Measurements from ENCODE around the gene AIG1. TPM values are rescaled to one million over a fixed set of nuclear protein-coding genes. Genes with fewer than 3 reads are reported as not detected.
A peak's percentile ranks its signal among the peaks of the same experiment; 100 is the strongest.

The AIG1 gene
- total and polyA plus RNA-seq, 2 of the 13 experiments (the other 11 are each of a cell fraction or from before 2014, with no cell fraction given), result 115 to 197 TPM

DNA sequence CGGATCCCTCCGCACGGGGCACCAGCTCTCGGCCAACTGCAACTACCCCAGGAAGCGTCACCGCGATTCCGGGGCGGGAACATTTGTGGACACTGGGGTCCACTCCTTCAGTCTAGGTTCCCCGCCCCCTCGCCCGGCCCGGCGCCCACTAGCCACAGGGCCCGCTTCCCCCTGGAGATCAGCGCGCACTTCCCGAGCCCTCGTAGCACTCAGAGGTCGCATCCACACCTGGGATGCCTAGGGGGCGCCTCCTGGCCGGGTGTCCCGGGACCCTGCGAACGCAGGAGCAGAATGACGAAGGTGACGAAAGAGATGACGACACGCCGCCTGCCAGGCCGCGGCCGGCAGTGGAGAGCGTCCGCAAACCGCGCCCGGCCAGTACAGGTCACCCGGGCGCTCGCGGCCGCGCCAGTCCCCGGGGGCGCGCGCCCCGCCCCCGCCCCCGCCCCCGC, 309 bp upstream of the AIG1 start (continued):
- TF ChIP-seq TARDBP (CRISPR knock-in tag; IDR thresholded peaks at IDR 0.05) (peak; percentile 50; the same call in 1 of the 2 replicates), ZNF644 (CRISPR knock-in tag; IDR thresholded peaks at IDR 0.05; ENCODE audit: low read depth) (no peak; the same call in 1 of the 2 replicates), ZNF510 (CRISPR knock-in tag; IDR thresholded peaks at IDR 0.05; ENCODE audit: low read depth) (0 out of 2 replicates have a peak, but pooled peaks have one; percentile 24), TBP (CRISPR knock-in tag; IDR thresholded peaks at IDR 0.05) (0 out of 2 replicates have a peak, but pooled peaks have one; percentile 67), HNF4A (CRISPR knock-in tag; IDR thresholded peaks at IDR 0.05) (peak; percentile 59; the same call in 1 of the 2 replicates), ATF1 (CRISPR knock-in tag; IDR thresholded peaks at IDR 0.05) (peak; percentile 96), SATB2 (CRISPR knock-in tag; IDR thresholded peaks at IDR 0.05) (peak; percentile 43; the same call in 1 of the 2 replicates), PHF20 (CRISPR knock-in tag; IDR thresholded peaks at IDR 0.05) (peak; percentile 72), KDM3A (CRISPR knock-in tag; IDR thresholded peaks at IDR 0.05; ENCODE audit: low read depth) (peak; percentile 94), MYNN (CRISPR knock-in tag; IDR thresholded peaks at IDR 0.05; ENCODE audit: low read depth) (no peak), TAF15 (IDR thresholded peaks at IDR 0.05; ENCODE audit: low read depth, low read length, poor library complexity, severe bottlenecking) (peak; percentile 76), RBFOX2 (IDR thresholded peaks at IDR 0.05; ENCODE audit: low read depth, low read length) (peak; percentile 90)
- TF ChIP-seq, protein P1, sequence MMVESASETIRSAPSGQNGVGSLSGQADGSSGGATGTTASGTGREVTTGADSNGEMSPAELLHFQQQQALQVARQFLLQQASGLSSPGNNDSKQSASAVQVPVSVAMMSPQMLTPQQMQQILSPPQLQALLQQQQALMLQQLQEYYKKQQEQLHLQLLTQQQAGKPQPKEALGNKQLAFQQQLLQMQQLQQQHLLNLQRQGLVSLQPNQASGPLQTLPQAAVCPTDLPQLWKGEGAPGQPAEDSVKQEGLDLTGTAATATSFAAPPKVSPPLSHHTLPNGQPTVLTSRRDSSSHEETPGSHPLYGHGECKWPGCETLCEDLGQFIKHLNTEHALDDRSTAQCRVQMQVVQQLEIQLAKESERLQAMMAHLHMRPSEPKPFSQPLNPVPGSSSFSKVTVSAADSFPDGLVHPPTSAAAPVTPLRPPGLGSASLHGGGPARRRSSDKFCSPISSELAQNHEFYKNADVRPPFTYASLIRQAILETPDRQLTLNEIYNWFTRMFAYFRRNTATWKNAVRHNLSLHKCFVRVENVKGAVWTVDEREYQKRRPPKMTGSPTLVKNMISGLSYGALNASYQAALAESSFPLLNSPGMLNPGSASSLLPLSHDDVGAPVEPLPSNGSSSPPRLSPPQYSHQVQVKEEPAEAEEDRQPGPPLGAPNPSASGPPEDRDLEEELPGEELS (CRISPR knock-in tag; IDR thresholded peaks at IDR 0.05), result peak; percentile 79
- TF ChIP-seq, protein P2, sequence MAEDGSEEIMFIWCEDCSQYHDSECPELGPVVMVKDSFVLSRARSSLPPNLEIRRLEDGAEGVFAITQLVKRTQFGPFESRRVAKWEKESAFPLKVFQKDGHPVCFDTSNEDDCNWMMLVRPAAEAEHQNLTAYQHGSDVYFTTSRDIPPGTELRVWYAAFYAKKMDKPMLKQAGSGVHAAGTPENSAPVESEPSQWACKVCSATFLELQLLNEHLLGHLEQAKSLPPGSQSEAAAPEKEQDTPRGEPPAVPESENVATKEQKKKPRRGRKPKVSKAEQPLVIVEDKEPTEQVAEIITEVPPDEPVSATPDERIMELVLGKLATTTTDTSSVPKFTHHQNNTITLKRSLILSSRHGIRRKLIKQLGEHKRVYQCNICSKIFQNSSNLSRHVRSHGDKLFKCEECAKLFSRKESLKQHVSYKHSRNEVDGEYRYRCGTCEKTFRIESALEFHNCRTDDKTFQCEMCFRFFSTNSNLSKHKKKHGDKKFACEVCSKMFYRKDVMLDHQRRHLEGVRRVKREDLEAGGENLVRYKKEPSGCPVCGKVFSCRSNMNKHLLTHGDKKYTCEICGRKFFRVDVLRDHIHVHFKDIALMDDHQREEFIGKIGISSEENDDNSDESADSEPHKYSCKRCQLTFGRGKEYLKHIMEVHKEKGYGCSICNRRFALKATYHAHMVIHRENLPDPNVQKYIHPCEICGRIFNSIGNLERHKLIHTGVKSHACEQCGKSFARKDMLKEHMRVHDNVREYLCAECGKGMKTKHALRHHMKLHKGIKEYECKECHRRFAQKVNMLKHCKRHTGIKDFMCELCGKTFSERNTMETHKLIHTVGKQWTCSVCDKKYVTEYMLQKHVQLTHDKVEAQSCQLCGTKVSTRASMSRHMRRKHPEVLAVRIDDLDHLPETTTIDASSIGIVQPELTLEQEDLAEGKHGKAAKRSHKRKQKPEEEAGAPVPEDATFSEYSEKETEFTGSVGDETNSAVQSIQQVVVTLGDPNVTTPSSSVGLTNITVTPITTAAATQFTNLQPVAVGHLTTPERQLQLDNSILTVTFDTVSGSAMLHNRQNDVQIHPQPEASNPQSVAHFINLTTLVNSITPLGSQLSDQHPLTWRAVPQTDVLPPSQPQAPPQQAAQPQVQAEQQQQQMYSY (CRISPR knock-in tag; IDR thresholded peaks at IDR 0.05), result peak; percentile 52
- TF ChIP-seq, protein P3, sequence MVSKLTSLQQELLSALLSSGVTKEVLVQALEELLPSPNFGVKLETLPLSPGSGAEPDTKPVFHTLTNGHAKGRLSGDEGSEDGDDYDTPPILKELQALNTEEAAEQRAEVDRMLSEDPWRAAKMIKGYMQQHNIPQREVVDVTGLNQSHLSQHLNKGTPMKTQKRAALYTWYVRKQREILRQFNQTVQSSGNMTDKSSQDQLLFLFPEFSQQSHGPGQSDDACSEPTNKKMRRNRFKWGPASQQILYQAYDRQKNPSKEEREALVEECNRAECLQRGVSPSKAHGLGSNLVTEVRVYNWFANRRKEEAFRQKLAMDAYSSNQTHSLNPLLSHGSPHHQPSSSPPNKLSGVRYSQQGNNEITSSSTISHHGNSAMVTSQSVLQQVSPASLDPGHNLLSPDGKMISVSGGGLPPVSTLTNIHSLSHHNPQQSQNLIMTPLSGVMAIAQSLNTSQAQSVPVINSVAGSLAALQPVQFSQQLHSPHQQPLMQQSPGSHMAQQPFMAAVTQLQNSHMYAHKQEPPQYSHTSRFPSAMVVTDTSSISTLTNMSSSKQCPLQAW (CRISPR knock-in tag; IDR thresholded peaks at IDR 0.05), result peak; percentile 86
- TF ChIP-seq, protein P4, sequence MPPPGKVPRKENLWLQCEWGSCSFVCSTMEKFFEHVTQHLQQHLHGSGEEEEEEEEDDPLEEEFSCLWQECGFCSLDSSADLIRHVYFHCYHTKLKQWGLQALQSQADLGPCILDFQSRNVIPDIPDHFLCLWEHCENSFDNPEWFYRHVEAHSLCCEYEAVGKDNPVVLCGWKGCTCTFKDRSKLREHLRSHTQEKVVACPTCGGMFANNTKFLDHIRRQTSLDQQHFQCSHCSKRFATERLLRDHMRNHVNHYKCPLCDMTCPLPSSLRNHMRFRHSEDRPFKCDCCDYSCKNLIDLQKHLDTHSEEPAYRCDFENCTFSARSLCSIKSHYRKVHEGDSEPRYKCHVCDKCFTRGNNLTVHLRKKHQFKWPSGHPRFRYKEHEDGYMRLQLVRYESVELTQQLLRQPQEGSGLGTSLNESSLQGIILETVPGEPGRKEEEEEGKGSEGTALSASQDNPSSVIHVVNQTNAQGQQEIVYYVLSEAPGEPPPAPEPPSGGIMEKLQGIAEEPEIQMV (CRISPR knock-in tag; IDR thresholded peaks at IDR 0.05; ENCODE audit: low read depth), result peak; percentile 73; the same call in 1 of the 2 replicates
- TF ChIP-seq, protein P5, sequence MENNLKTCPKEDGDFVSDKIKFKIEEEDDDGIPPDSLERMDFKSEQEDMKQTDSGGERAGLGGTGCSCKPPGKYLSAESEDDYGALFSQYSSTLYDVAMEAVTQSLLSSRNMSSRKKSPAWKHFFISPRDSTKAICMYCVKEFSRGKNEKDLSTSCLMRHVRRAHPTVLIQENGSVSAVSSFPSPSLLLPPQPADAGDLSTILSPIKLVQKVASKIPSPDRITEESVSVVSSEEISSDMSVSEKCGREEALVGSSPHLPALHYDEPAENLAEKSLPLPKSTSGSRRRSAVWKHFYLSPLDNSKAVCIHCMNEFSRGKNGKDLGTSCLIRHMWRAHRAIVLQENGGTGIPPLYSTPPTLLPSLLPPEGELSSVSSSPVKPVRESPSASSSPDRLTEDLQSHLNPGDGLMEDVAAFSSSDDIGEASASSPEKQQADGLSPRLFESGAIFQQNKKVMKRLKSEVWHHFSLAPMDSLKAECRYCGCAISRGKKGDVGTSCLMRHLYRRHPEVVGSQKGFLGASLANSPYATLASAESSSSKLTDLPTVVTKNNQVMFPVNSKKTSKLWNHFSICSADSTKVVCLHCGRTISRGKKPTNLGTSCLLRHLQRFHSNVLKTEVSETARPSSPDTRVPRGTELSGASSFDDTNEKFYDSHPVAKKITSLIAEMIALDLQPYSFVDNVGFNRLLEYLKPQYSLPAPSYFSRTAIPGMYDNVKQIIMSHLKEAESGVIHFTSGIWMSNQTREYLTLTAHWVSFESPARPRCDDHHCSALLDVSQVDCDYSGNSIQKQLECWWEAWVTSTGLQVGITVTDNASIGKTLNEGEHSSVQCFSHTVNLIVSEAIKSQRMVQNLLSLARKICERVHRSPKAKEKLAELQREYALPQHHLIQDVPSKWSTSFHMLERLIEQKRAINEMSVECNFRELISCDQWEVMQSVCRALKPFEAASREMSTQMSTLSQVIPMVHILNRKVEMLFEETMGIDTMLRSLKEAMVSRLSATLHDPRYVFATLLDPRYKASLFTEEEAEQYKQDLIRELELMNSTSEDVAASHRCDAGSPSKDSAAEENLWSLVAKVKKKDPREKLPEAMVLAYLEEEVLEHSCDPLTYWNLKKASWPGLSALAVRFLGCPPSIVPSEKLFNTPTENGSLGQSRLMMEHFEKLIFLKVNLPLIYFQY (CRISPR knock-in tag; IDR thresholded peaks at IDR 0.05; ENCODE audit: borderline replicate concordance), result peak; percentile 59; the same call in 1 of the 2 replicates

All from HepG2 (cell line).